Gastrocnemius medialis (tissue), 4 donors: ENCODE data around the gene CROCC. TPM values are rescaled to one million over a fixed set of nuclear protein-coding genes. Genes with fewer than 3 reads are reported as not detected.
"Not testable (repeated sequence)": the region's sequence is repeated elsewhere in the genome, so short reads cannot be mapped to it uniquely, and the experiment has no call there.

Experiments used
- ATAC-seq, 2 donors: fragments of 150-250 bp; one replicate each; pipeline ENCODE4 v1.9.1; 2016
- DNase-seq, 2 donors: peaks; one replicate each; pipeline ENCODE4 v3.0.0-alpha.2; 2019
- H3K27ac ChIP-seq, 4 donors: fragments of 200-600 bp; sonication (generic); 1 replicate in 1 of 4; 2 replicates in 3 of 4; pipeline ENCODE4 v1.5.1; 2016 to 2018; ENCODE audit warnings: mild to moderate bottlenecking in 2 of 4, moderate library complexity in 1 of 4
- H3K27me3 ChIP-seq, 3 donors: fragments of 200-600 bp; sonication (generic) in 2 of 3; 1 replicate in 1 of 3; 2 replicates in 2 of 3; pipeline versions ENCODE4 v1.5.1 to v1.6.0; 2016 to 2019; ENCODE audit warnings: mild to moderate bottlenecking in 1 of 3, moderate library complexity in 1 of 3
- H3K36me3 ChIP-seq, 2 donors: fragments of 200-600 bp; sonication (generic) in 1 of 2; one replicate each; pipeline ENCODE4 v1.5.1; 2017 to 2018
- H3K4me1 ChIP-seq, 2 donors: fragments of 200-600 bp; sonication (generic) in 1 of 2; one replicate each; pipeline ENCODE4 v1.5.1; 2016 to 2017; ENCODE audit warnings: mild to moderate bottlenecking in 2 of 2
- H3K4me3 ChIP-seq, 4 donors: fragments of 200-600 bp; sonication (generic) in 3 of 4; 1 replicate in 1 of 4; 2 replicates in 3 of 4; pipeline ENCODE4 v1.5.1; 2016 to 2019; ENCODE audit warnings: mild to moderate bottlenecking in 2 of 4
- H3K9me3 ChIP-seq, 3 donors: fragments of 200-600 bp; sonication (generic) in 2 of 3; 1 replicate in 1 of 3; 2 replicates in 2 of 3; pipeline ENCODE4 v1.5.1; 2016 to 2019
- CTCF ChIP-seq, 5 experiments: fragments of 450-650 bp in 3 of 5; fragments of 200-600 bp in 2 of 5; sonication (generic) in 2 of 5; IDR thresholded peaks in 4 of 5; conservative IDR thresholded peaks in 1 of 5; 1 replicate in 4 of 5; 2 replicates in 1 of 5; pipeline ENCODE4 v1.5.1; 2016 to 2019; ENCODE audit warnings: antibody characterized with exemption in 5 of 5, mild to moderate bottlenecking in 3 of 5, moderate library complexity in 3 of 5
- POLR2A ChIP-seq, 2 donors: fragments of 450-650 bp; IDR thresholded peaks; one replicate each; pipeline ENCODE4 v1.6.1; 2017; ENCODE audit warnings: antibody characterized with exemption in 2 of 2, mild to moderate bottlenecking in 2 of 2, moderate library complexity in 2 of 2
- in situ Hi-C, 4 donors: fragments of 200-750 bp; cut with MboI; loops; one replicate each; pipeline versions ENCODE4 v1.15.0 to v1.8.0; 2017; ENCODE audit warnings: low sequenced_read_pairs in 4 of 4
- intact Hi-C: fragments of 100-400 bp; cut with DNase I; formaldehyde crosslinking; loops from one replicate; pipeline ENCODE4 v1.15.1; 2023; ENCODE audit warnings: low total_unique reads
- total RNA-seq, 4 donors: library from RNA; depleted of rRNA; stranded (reverse); fragments of >200 nt; gene quantifications; one replicate each; pipeline versions ENCODE4 v1.1.0 to v1.2.3, GENCODE V29; 2016

Gene CROCC
- total RNA-seq, 4 donors from 2014 or later, result 3.0 to 8.0 (median 5.3) TPM

GRCh38 chr1:16918371-16918770, 3.4 kb upstream of the CROCC start:
- no peak overlapping the region for H3K4me3 ChIP-seq
- TF ChIP-seq POLR2A (IDR thresholded peaks at IDR 0.05), result no peak
- TF ChIP-seq CTCF (IDR thresholded peaks at IDR 0.05 in 4 of 5, conservative IDR thresholded peaks at IDR 0.05 in 1 of 5), result no peak
- no peaks in the 10 kb centered on the region for H3K9me3 ChIP-seq
- no peak for ATAC-seq
- in situ Hi-C loops (no loop called here), intact Hi-C loops (no loop called here)
- no peaks in the 10 kb centered on the region for H3K36me3 ChIP-seq
- no peaks in the 10 kb centered on the region for H3K27me3 ChIP-seq
- peaks cover 8 to 15% of the 10 kb centered on the region in 2 donors for H3K4me1 ChIP-seq
- no peak for DNase-seq
- no peak overlapping the region for H3K27ac ChIP-seq

GRCh38 chr1:16918936-16919665, 2.6 kb upstream of the CROCC start:
- H3K36me3 ChIP-seq, in situ Hi-C loops, H3K27ac ChIP-seq, H3K4me3 ChIP-seq, DNase-seq, H3K27me3 ChIP-seq, H3K9me3 ChIP-seq, intact Hi-C loops, ATAC-seq: not testable (repeated sequence)
- peaks cover 6 to 13% of the 10 kb centered on the region in 2 donors for H3K4me1 ChIP-seq

DNA sequence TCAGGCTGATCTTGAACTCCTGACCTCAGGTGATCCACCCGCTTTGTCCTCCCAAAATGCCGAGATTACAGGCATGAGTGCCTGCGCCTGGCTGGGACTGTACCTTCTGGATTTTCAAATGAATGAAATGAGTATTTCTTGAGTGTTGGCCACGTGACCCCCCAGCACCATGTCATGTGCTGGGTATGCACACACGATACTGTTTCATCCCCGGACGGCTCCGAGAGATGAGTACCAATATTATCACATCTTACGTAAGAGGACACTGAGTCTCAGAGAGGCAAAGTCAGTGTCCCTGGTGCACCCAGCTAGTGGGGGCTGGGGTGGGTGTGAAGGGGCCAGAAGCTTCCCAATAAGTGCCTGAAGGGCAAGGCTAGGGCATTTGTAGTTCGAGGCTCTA, 780 bp upstream of the CROCC start:
- no peak for ATAC-seq
- Histone ChIP-seq H3K36me3 (no peaks in the 10 kb centered on the region), H3K27ac (no peak overlapping the region), H3K4me3 (no peak overlapping the region), H3K27me3 (no peaks in the 10 kb centered on the region), H3K4me1 (peaks cover 0 to 9% of the 10 kb centered on the region in 2 donors), H3K9me3 (no peaks in the 10 kb centered on the region)
- in situ Hi-C loops (no loop called here), intact Hi-C loops (no loop called here)
- no peak for DNase-seq
- TF ChIP-seq POLR2A (IDR thresholded peaks at IDR 0.05) (no peak), CTCF (IDR thresholded peaks at IDR 0.05 in 4 of 5, conservative IDR thresholded peaks at IDR 0.05 in 1 of 5) (no peak)

DNA sequence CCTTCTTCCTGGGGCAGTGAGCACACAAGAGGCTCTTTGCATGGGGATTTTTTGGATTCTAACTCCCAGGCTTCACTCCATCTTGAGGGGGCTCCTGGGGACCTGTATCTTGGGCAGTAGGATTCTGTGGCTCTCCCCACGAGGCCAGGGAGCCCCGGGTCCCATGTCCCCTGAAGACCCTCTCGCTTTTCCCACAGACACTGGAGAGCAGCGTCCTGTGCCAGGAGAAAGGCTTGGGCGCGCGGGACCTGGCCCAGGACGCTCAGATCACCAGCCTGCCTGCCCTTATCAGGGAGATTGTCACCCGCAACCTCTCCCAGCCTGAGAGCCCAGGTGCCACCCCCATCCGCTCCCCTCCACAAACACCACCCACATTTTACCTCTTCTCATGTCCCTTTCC, 735 bp downstream of the CROCC start:
- H3K27ac ChIP-seq, result no peak overlapping the region
- ATAC-seq (no peak), DNase-seq (no peak)
- H3K9me3 ChIP-seq, result no peaks in the 10 kb centered on the region
- no peaks in the 10 kb centered on the region for H3K27me3 ChIP-seq
- no peak overlapping the region for H3K4me3 ChIP-seq
- H3K4me1 ChIP-seq, result peaks cover 0 to 9% of the 10 kb centered on the region in 2 donors
- TF ChIP-seq POLR2A (IDR thresholded peaks at IDR 0.05), result no peak
- no peak for TF ChIP-seq CTCF (IDR thresholded peaks at IDR 0.05 in 4 of 5, conservative IDR thresholded peaks at IDR 0.05 in 1 of 5)
- intact Hi-C loops, result no loop called here
- in situ Hi-C loops, result no loop called here
- H3K36me3 ChIP-seq, result no peaks in the 10 kb centered on the region

GRCh38 chr1:16922885-16923431, 1.2 kb downstream of the CROCC start:
- H3K4me3 ChIP-seq, result no peak overlapping the region
- no peak overlapping the region for H3K27ac ChIP-seq
- TF ChIP-seq POLR2A (IDR thresholded peaks at IDR 0.05), result no peak
- no peak for TF ChIP-seq CTCF (IDR thresholded peaks at IDR 0.05 in 4 of 5, conservative IDR thresholded peaks at IDR 0.05 in 1 of 5)
- no peaks in the 10 kb centered on the region for H3K36me3 ChIP-seq
- DNase-seq (no peak), ATAC-seq (no peak)
- intact Hi-C loops, result no loop called here
- in situ Hi-C loops, result no loop called here
- peaks cover 0 to 9% of the 10 kb centered on the region in 2 donors for H3K4me1 ChIP-seq
- H3K27me3 ChIP-seq, result no peaks in the 10 kb centered on the region
- H3K9me3 ChIP-seq, result no peaks in the 10 kb centered on the region
